ENCODE results near the gene CENPT. TPM values are rescaled to one million over a fixed set of nuclear protein-coding genes. Genes with fewer than 3 reads are reported as not detected.

CENPT gene
- polyA plus RNA-seq, 1 experiment = 42.4 TPM

DNA sequence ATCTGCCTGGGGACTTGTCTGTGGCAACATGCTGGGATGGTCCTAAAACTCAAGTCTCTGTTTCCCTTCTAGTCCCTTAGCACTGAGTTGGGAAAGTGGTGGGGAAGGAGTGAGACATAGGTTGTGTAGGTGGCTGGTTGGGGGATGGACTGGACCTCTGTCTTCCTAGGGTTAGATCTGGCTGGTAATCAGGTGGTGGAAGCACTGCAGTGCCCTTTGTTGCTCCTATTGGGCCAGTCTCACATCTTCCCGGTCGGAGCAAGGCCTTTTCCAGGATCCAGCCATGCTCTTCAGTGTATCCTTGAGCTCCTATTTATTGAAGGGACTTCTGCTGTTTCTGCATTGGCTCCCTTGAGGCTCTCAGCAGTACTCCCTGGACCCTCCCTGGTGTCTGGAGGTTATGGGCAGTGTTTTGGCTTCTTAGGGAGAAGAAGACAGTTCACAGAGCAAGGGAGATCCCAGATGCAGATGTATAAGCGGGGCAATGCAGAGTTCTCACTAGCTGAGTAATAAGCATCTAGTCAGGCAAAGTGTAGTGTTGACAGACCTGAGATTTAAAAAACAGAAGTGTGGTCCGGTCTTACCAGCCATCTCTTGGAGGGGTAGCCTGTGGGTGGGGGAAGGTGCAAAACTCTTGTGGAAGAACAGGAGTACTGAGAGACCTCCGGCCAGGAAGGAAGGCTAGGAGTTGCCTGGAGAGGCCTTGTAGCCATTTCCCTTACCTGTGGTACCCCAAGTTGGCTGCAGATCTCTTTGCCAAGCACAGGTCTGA, 2.0 kb downstream of the CENPT start:
- H3K27me3 ChIP-seq (ENCODE audit: control insufficient read depth, insufficient read depth, low read length) = no peaks in the 10 kb centered on the region
- H3K4me3 ChIP-seq (ENCODE audit: low read depth, low read length) = peak overlapping the region; percentile 69
- DNase-seq (ENCODE audit: low read depth) = no peak
- ChIA-PET CTCF (interaction anchor here (0.8 to 3.2 kb wide), 13 partner anchors 9 to 324 kb away, joined by 3 to 17 read pairs (median 5); partner anchors contain the start of genes EDC4, NRN1L and PSMB10), POLR2A (interaction anchor here (0.6 kb wide), 1 partner anchor 12 kb away, joined by 5 read pairs; no protein-coding TSS in a partner anchor)
- no peak for TF ChIP-seq CTCF (IDR thresholded peaks at IDR 0.05; ENCODE audit: insufficient read depth, low read depth, low read length)
- H3K36me3 ChIP-seq (ENCODE audit: control insufficient read depth, insufficient read depth, low read length) = no peaks in the 10 kb centered on the region

DNA sequence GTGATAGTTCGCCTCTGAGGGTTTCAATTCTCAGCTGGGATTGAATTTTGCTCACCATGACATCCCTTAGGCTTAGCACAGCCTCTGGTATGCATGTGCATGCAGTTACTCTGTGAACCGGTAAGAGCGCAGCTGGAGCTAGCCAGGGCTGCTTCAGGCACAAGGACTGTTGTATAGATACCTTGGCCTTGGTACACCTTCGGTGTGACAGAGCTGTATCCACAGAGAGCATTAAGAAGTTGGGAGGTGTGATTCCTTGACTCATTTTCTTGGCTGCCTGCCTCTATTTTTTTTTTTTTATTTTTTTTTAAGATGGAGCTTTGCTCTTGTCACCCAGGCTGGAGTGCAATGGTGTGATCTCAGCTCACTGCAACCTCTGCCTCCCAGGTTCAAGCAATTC, 3.0 kb downstream of the CENPT start:
- peak; percentile 43 for TF ChIP-seq CTCF (IDR thresholded peaks at IDR 0.05; ENCODE audit: insufficient read depth, low read depth, low read length)
- DNase-seq (ENCODE audit: low read depth) = no peak
- Histone ChIP-seq H3K27me3 (ENCODE audit: control insufficient read depth, insufficient read depth, low read length) (no peaks in the 10 kb centered on the region), H3K4me3 (ENCODE audit: low read depth, low read length) (no peak overlapping the region), H3K36me3 (ENCODE audit: control insufficient read depth, insufficient read depth, low read length) (no peaks in the 10 kb centered on the region)
- CTCF ChIA-PET = interaction anchor here (0.7 to 3.2 kb wide), 14 partner anchors 9 to 1958 kb away, joined by 3 to 17 read pairs (median 4); partner anchors contain the start of genes EDC4 and PSMB10
- POLR2A ChIA-PET = interaction anchor here (0.6 kb wide), 1 partner anchor 11 kb away, joined by 5 read pairs; no protein-coding TSS in a partner anchor

- CTCF ChIA-PET = interaction anchor here (0.5 to 3.2 kb wide), 10 partner anchors 19 to 329 kb away, joined by 3 to 17 read pairs (median 4); partner anchors contain the start of genes EDC4 and PSMB10
- Histone ChIP-seq H3K36me3 (ENCODE audit: control insufficient read depth, insufficient read depth, low read length) (no peaks in the 10 kb centered on the region), H3K4me3 (ENCODE audit: low read depth, low read length) (peak overlapping the region; percentile 94), H3K27me3 (ENCODE audit: control insufficient read depth, insufficient read depth, low read length) (no peaks in the 10 kb centered on the region)
- TF ChIP-seq CTCF (IDR thresholded peaks at IDR 0.05; ENCODE audit: insufficient read depth, low read depth, low read length) = no peak
- no peak for DNase-seq (ENCODE audit: low read depth)
- POLR2A ChIA-PET = no interaction called here
Measured at GRCh38 chr16:67843343-67843765, 4.1 kb downstream of the CENPT start.

- POLR2A ChIA-PET = no interaction called here
- peak; percentile 49 for TF ChIP-seq CTCF (IDR thresholded peaks at IDR 0.05; ENCODE audit: insufficient read depth, low read depth, low read length)
- DNase-seq (ENCODE audit: low read depth) = no peak
Measured at GRCh38 chr16:67842509-67843342, 4.8 kb downstream of the CENPT start.

More at GRCh38 chr16:67842509-67843342, 4.8 kb downstream of the CENPT start:
- H3K36me3 ChIP-seq (ENCODE audit: control insufficient read depth, insufficient read depth, low read length) = no peaks in the 10 kb centered on the region
- no peaks in the 10 kb centered on the region for H3K27me3 ChIP-seq (ENCODE audit: control insufficient read depth, insufficient read depth, low read length)
- H3K4me3 ChIP-seq (ENCODE audit: low read depth, low read length) = peak overlapping the region; percentile 94
- CTCF ChIA-PET = interaction anchor here (0.5 to 3.2 kb wide), 9 partner anchors 19 to 329 kb away, joined by 3 to 17 read pairs (median 3); partner anchors contain the start of gene PSMB10

Data from BJ (cell line).